ENCODE measurements around the gene KLC3.

KLC3 gene

GRCh38 chr19:45370410-45371204 lies 30.1 kb downstream of the KLC3 start, which contains the start of gene ERCC2:
ERCC2 (minus strand) TSS chr19:45370573; CDS start chr19:45370540, 33 bp downstream.
- peak; percentile 98 for DNase-seq (ENCODE audit: low spot score)

DNA sequence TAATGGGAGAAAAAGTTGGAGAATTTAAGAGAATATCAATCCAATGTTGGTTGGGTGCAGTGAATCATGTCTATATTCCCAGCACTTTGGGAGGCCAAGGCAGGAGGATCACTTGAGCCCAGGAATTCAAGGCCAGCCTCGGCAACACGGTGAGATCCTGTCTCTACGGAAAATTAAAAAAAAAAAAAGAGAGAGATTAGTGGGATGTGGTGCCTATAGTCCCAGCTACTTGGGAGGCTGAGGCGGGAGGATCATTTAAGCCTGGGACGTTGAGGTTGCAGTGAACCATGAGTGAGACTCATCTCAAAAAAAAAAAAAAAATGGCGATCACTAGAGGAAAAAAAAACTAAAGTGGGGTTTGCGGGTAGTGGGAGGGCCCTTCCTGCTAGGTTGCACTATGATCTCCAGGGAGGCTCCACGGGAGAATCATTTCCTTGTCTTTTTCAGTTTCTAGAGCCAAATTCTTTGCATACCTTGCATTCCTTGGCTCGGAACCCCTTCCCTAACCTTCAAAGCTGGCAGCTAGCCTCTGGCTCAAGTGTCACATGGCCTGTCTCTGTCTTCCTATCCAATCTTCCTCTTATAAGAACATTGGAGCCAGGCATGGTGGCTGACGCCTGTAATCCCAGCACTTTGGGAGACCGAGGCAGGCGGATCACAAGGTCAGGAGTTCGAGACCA lies 35.6 kb downstream of the KLC3 start:
- DNase-seq (ENCODE audit: low spot score): no peak

DNA sequence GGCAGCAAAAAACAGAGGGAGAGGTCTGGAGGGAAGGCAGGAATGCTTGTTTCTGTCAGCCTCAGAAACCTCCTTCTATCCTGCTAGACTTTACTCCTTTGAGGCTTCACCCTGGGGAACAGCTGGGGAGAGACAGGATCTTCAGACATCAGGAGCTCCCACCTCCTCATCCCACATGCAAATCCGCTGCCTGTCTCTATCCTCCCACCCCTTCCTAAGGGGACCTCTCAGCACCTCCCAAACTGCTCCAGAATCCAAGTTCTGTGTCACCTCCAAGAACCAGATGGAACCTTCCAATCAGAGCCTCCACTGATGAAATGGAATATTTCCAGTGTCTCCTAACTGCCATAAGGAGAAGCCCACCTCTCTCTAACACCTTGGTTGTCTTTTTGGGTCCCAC lies 39.6 kb downstream of the KLC3 start:
- DNase-seq (ENCODE audit: low spot score): no peak

DNA sequence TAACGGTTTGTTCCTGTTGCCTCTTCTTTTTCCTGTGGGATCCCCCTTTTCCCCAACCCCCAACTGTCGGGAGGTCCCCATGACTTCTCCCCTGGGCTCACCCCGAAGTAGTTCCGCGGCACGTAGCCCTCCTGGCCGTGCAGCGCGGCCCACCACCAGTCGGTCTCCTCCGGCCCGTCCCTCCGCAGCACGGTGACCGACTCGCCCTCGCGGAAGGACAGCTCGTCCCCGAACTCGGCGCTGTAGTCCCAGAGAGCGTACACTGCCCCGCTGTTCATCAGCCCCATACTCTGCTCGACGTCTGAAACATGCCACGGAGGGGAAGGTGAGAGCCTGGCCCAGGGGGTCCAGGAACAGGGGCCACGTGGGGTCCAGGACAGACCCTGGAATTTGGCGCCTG lies 41.9 kb downstream of the KLC3 start:
- DNase-seq (ENCODE audit: low spot score): no peak

DNA sequence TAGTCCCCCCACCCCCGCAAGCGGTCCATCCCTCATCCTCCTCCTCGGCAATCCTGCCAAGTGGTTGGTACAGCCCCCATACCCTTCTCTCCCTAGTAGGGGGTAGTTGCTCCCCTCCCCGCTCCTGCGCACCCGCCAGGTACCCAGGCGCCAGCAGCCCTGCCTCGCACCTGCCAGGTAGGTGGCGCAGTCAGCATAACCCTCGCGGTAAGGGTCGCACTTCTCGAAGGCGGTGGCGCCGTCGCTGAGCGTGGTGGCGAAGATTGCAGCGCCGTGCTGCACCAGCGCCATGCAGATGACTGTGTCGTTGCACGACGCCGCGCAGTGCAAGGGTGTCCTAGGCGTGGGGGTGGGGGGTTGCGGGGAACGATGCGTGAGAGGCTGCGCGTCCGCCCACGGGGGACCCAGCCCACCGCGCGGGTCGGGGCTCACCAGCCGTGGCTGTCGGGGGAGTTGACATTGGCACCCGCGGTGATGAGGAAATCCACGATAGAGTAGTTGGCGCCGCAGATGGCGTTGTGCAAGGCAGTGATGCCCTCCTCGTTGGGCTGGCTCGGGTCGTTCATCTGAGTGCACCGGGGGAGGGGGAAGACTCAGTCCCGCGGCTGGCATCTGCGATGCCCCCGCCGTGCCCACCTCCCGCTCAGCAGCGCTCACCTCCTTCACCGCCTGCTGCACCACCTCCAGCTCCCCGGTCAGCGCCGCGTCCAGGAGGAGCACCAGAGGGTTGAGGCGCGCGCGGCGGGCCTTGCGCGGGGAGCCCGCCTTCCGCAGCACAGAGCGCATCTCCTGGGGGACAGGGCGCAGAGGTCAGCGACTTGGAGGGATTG lies 45.1 kb downstream of the KLC3 start:
- DNase-seq (ENCODE audit: low spot score): no peak

DNA sequence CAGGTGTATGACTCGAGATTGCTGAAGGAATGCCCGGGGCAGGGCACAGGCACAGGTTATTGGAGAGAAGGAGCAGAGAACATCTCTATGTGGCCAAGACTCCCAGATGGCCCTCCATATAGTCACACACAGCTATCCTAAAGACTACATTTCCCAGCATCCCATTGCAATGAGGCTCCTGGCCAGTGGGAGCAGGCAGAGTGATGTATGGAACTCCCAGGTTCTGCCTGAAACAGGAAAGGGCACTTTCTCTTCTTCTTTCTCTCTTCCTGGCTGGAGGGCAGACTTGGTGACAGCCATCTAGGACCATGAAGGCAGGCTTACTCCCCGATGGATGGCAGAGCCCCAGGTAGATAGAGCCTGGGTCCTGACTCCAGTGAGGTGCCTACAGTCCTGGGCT lies 50.8 kb downstream of the KLC3 start:
- DNase-seq (ENCODE audit: low spot score): peak; percentile 52

DNA sequence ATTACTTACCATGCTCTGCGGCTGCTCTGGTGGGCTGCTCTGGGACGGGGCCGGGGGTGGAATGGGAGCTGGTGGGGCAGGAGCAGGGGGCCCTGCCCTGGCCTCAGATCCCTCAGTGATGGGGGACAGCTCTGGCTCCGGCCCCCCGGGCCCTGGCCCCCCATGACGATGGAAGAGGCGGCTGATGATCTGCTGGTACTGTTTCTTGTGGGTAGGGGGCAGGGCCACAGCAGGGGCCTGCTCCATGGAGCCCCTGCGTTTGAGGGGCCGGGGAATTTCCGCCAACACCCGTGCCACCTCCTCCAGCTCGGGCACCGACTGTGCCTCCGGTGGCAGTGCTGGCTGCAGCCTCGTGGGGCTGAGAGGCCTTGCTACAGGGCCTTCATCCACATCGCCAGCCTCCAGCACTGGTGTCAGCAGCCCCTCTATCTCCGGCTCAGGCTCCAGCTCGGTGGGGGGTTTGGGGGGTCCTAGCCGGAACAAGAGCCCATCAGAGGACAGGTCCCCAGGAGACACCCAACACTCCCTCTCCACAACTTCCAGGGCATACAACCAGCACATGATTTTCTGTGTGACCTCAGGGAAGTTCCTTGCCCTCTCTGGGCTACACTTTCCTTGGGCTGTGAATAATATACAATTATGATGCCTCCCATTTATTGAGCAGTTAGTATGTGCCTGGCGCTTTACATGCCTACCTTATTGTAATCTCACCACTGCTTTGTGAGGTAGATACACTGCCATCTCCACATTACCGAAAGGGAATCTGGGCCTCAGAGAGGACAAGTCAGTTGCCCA lies 51.5 kb downstream of the KLC3 start:
- DNase-seq (ENCODE audit: low spot score): no peak

- no peak for DNase-seq (ENCODE audit: low spot score)
Measured at GRCh38 chr19:45395821-45396617, 55.5 kb downstream of the KLC3 start.

DNA sequence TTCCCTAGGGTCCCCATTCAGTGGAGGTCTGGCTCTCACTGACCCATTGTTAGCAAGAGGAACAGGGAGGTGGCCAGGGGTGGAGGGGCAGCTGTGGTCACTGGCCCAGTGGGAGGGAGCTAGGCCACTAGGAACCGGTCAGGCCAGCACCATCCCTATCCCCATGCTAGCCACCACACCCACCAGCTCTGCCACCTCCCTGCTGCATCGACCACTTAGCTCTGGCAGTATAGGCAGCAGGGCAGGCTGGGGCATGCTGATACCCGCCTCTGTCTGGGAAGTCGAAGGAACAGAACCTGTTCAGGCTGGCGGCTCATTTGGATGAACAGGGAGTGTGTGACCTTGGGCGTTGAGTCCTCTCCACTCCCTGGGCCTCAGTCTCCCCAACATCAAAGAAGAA lies 59.6 kb downstream of the KLC3 start:
- DNase-seq (ENCODE audit: low spot score): no peak

Data from cerebellar cortex (tissue), 1 donor.